ENCODE data around the gene CD247. TPM values are rescaled to one million over a fixed set of nuclear protein-coding genes. Genes with fewer than 3 reads are reported as not detected.

CD247 gene
- total and polyA plus RNA-seq, 10 donors = 15.8 to 67.1 (median 33.1) TPM

DNA sequence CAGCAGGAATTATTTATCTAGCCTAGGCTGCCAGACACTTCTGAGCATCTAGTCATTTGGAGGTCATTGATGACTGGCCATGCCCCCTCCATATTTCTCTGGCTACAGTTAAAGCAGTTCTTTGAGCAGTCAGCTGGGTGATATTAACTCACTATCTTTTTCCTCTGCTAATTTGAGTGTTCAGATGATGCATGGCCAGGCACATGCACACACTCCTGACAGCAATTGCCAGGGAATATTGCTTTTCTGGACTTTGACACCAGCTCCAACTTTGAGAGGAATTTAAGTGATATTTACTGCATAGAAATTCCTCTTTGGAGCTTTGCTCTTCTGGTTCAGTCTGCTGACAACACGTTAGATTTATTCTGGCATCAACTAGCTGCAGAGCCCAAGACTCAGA, 52.6 kb downstream of the CD247 start:
- Histone ChIP-seq H3K36me3 (no peaks in the 10 kb centered on the region), H3K4me1 (peaks cover 0 to 38% (median 6%) of the 10 kb centered on the region in 6 donors), H3K9me3 (no peaks in the 10 kb centered on the region), H3K4me3 (no peak overlapping the region), H3K27me3 (replicated peaks in 1 of 7) (no peaks in the 10 kb centered on the region), H3K27ac (no peak overlapping the region)
- 70 to 91% (median 77%) methylated on average over 1 of the region's 1 CpG for WGBS, 5 donors
- no peak for TF ChIP-seq POLR2AphosphoS5 (IDR thresholded peaks at IDR 0.05)
- TF ChIP-seq, protein P1, sequence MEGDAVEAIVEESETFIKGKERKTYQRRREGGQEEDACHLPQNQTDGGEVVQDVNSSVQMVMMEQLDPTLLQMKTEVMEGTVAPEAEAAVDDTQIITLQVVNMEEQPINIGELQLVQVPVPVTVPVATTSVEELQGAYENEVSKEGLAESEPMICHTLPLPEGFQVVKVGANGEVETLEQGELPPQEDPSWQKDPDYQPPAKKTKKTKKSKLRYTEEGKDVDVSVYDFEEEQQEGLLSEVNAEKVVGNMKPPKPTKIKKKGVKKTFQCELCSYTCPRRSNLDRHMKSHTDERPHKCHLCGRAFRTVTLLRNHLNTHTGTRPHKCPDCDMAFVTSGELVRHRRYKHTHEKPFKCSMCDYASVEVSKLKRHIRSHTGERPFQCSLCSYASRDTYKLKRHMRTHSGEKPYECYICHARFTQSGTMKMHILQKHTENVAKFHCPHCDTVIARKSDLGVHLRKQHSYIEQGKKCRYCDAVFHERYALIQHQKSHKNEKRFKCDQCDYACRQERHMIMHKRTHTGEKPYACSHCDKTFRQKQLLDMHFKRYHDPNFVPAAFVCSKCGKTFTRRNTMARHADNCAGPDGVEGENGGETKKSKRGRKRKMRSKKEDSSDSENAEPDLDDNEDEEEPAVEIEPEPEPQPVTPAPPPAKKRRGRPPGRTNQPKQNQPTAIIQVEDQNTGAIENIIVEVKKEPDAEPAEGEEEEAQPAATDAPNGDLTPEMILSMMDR (IDR thresholded peaks at IDR 0.05 in 8 of 11, conservative IDR thresholded peaks at IDR 0.05 in 3 of 11) = no peak
- no peak for TF ChIP-seq POLR2A (IDR thresholded peaks at IDR 0.05)
- DNase-seq = no peak
- intact Hi-C loops (cut with DNase I; ENCODE audit: low total_unique reads) = no loop called here

GRCh38 chr1:167465018-167465417, 53.3 kb downstream of the CD247 start:
- WGBS, 5 donors = 73 to 96% (median 93%) methylated on average over 2 of the region's 2 CpGs
- no peak for DNase-seq
- Histone ChIP-seq H3K27ac (peak overlapping the region in 1 of 8 donors; percentile 8), H3K36me3 (no peaks in the 10 kb centered on the region), H3K4me3 (no peak overlapping the region), H3K9me3 (no peaks in the 10 kb centered on the region), H3K4me1 (peaks cover 0 to 44% (median 6%) of the 10 kb centered on the region in 6 donors), H3K27me3 (replicated peaks in 1 of 7) (no peaks in the 10 kb centered on the region)
- TF ChIP-seq, protein P1 (IDR thresholded peaks at IDR 0.05 in 8 of 11, conservative IDR thresholded peaks at IDR 0.05 in 3 of 11) = no peak
- no peak for TF ChIP-seq POLR2A (IDR thresholded peaks at IDR 0.05)
- TF ChIP-seq POLR2AphosphoS5 (IDR thresholded peaks at IDR 0.05) = no peak
- intact Hi-C loops (cut with DNase I; ENCODE audit: low total_unique reads) = no loop called here

GRCh38 chr1:167463875-167464575, 54.3 kb downstream of the CD247 start:
- DNase-seq = no peak
- 72 to 82% (median 79%) methylated on average over 6 of the region's 6 CpGs for WGBS, 5 donors
- TF ChIP-seq POLR2A (IDR thresholded peaks at IDR 0.05) (no peak), POLR2AphosphoS5 (IDR thresholded peaks at IDR 0.05) (no peak)
- TF ChIP-seq, protein P1 (IDR thresholded peaks at IDR 0.05 in 8 of 11, conservative IDR thresholded peaks at IDR 0.05 in 3 of 11) = no peak
- peak overlapping the region in 2 of 8 donors; percentile 4 for H3K27ac ChIP-seq
- no peaks in the 10 kb centered on the region for H3K36me3 ChIP-seq
- peaks cover 0 to 44% (median 6%) of the 10 kb centered on the region in 6 donors for H3K4me1 ChIP-seq
- H3K27me3 ChIP-seq (replicated peaks in 1 of 7) = no peaks in the 10 kb centered on the region
- intact Hi-C loops (cut with DNase I; ENCODE audit: low total_unique reads) = no loop called here
- H3K9me3 ChIP-seq = no peaks in the 10 kb centered on the region
- H3K4me3 ChIP-seq = no peak overlapping the region

- H3K27me3 ChIP-seq (replicated peaks in 1 of 7) = no peaks in the 10 kb centered on the region
- no peaks in the 10 kb centered on the region for H3K9me3 ChIP-seq
- no peak overlapping the region for H3K4me3 ChIP-seq
- TF ChIP-seq, protein P1 (IDR thresholded peaks at IDR 0.05 in 8 of 11, conservative IDR thresholded peaks at IDR 0.05 in 3 of 11) = no peak
- TF ChIP-seq POLR2AphosphoS5 (IDR thresholded peaks at IDR 0.05) (no peak), POLR2A (IDR thresholded peaks at IDR 0.05) (no peak)
- DNase-seq = no peak
- H3K36me3 ChIP-seq = no peaks in the 10 kb centered on the region
- peaks cover 0 to 44% (median 6%) of the 10 kb centered on the region in 6 donors for H3K4me1 ChIP-seq
- intact Hi-C loops (cut with DNase I; ENCODE audit: low total_unique reads) = no loop called here
- WGBS, 5 donors = 69 to 93% (median 81%) methylated on average over 3 to 4 of the region's 4 CpGs
- H3K27ac ChIP-seq = no peak overlapping the region
Observed at GRCh38 chr1:167463080-167463479, 55.2 kb downstream of the CD247 start.
